T follicular helper cell (primary cell): ENCODE data around the gene PCDH15.
"Not testable (repeated sequence)": the region's sequence is repeated elsewhere in the genome, so short reads cannot be mapped to it uniquely, and the experiment has no call there.

Experiments
- DNase-seq: peaks from one replicate; pipeline ENCODE4 v3.0.0-alpha.2; 2020; ENCODE audit warnings: low read depth

The PCDH15 gene

GRCh38 chr10:54554028-54554427, 247.0 kb downstream of the PCDH15 start:
- no peak for DNase-seq

GRCh38 chr10:54550016-54550415, 251.0 kb downstream of the PCDH15 start:
- no peak for DNase-seq

DNA sequence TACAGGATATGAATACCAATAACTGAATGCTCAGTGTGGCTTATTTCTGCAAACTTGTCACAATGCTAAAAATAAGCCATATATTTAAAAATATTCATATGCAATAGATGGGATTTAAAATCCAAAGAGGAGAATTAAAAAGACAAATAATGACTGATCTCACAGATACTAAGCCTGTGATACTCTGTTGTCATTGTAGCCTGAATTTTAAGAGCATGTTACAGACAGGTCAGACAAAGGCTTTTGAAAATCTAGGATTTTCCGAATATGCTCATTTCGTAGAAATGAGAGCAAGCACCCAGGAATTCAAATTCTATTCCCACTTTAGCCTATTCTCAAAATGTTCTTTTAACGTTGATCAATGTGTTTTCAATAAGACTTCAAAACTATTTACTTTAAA, 269.7 kb downstream of the PCDH15 start:
- no peak for DNase-seq

DNA sequence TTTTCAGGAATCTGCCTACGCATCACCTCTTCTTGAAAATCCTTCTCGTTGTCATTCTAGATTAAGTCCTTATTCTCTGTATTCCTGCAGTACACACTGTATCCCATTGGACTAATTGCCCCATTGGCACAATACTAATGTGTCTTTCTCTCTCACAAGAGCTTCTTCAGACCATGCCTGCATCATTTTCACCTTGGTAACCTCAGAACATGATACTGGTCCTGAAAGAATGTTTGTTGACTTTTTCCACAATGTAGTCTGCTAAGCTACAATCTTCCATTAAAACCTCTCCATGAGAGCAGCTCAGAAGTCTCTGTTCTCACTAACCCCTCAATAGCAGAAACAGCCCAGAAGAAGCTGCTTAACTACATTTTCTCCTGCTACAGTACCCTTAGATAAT, 270.7 kb downstream of the PCDH15 start:
- no peak for DNase-seq

- no peak for DNase-seq
Measured at GRCh38 chr10:54525816-54526215, 275.2 kb downstream of the PCDH15 start.

- DNase-seq = not testable (repeated sequence)
Measured at GRCh38 chr10:54515244-54515643, 285.8 kb downstream of the PCDH15 start.

- DNase-seq = no peak
Measured at GRCh38 chr10:54503863-54504262, 297.2 kb downstream of the PCDH15 start.

- no peak for DNase-seq
Measured at GRCh38 chr10:54501929-54502328, 299.1 kb downstream of the PCDH15 start.

- DNase-seq = no peak
Measured at GRCh38 chr10:54496852-54497251, 304.2 kb downstream of the PCDH15 start.

GRCh38 chr10:54487743-54488142, 313.3 kb downstream of the PCDH15 start:
- no peak for DNase-seq

DNA sequence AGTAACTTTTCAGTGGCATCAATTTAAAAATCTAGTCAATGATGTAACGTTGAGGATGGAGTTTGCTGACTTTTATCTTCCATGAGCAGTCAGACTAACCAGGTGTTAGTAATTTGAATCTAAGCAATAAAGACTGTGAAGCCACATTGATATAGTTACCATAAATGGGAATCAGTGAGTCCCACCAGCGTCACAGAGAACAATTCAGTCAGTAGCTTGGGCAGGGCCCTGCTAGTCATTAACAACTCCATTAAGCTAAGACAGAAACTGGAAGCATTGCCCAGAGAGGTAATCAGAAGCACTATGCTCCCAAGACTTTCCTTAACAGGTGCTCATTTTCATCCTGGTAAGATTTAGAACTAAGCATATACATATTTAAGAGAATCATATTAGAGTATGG, 315.1 kb downstream of the PCDH15 start:
- no peak for DNase-seq

GRCh38 chr10:54484186-54484585, 316.8 kb downstream of the PCDH15 start:
- no peak for DNase-seq

- DNase-seq = no peak
Measured at GRCh38 chr10:54478601-54479000, 322.4 kb downstream of the PCDH15 start.

DNA sequence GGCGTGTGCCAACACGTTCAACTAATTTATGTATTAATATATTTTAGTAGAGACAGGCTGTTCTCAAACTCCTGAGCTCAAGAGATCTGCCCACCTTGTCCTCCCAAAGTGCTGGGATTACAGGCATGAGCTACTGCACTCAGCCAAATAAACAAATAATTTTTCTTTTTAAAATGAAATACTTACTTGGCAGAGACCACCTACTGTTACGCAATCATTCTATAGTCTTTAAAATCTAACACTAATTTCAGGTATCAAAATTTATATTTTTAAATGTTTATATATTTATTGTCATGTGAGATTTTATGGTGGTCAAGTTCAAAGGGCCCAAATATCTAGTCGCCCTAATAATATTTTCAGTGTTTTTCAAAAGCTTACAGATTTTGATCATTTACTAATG, 323.3 kb downstream of the PCDH15 start:
- DNase-seq = no peak

DNA sequence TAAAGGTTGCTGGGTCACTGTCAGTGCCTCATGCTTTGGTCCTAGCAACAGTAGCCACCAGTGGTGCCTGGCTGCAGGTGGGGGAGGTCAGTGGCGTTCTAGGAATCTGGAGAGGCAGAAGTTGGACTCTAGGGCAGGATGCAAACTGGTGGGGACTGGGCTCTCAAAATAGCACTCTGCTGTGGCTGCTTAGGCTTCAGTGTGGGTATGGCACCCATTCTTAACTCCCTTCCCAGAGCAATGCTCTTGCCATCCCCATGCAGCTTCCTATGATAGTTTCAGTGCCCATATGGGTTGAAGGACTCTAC, 330.8 kb downstream of the PCDH15 start:
- no peak for DNase-seq

DNA sequence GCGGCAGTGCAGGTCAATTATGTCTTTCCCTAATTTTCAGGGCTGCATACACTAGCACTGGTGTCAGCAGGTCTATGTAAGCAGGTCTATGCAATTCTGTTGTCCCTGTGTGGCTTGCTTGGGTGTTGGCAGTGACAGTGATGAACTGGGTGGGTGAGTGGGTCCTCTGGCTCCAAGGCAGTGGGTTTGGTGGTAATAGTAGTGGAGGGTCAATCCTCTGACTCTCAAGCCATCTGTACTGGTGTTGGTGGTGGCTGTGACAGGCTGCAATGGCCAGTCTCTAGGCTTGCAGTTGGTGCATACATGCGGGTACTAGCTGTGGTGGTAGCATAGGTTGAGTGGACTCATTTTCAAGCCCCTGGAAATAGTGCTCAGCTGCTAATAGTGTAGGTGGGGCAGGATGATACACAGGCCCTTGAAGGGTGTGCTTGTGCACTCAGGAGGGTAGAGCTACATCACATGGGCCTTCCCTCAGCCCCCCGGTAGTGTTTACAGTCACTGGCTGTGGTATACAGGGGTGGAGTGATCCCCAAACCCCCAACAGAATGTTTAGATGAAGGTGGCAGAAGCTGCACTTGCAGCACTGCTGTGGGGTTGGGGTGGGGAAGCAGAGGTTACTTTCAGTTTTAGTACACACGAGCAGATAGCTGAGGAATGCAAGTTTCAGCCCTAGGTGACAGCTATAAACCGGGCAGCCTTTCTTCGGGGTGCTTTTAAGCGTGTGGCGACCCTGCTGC, 331.3 kb downstream of the PCDH15 start:
- DNase-seq = no peak

DNA sequence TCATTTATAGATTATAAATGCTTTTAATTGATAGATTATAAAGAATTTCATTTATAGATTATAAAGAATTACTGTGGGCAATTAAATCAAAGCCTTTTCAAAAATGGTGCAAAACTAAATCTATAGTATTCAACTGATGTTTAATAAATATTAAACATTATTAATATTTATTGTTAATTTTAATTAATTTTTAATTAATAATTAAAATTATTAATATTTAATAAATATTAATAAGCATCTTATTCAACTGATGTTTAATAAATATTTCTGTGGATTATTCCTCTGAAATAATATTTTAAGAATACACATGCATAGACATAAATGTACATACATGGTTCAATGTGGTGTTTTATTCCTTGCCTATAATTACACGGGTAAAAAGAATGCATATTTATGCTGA, 346.8 kb downstream of the PCDH15 start:
- DNase-seq = no peak

- DNase-seq = no peak
Measured at GRCh38 chr10:54449056-54449455, 352.0 kb downstream of the PCDH15 start.

DNA sequence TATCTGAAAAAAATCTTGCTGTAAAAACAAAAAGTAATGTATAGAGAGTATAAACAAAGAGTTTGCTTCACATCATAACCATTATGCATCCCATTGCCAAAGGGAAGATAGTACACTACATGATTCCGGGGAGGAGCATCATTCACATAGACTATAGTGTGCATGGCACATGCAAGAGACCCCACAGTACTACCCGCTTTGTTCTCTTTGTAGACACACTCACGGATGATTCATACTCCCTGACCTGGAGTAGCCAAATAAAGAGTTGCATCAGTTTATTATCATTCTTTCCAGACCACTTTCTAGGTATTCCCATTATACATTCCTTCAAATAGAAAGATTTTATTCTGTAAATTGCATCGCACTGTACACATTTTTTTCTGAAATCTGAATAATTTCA, 356.9 kb downstream of the PCDH15 start:
- DNase-seq = no peak

GRCh38 chr10:54441275-54441674, 359.8 kb downstream of the PCDH15 start:
- DNase-seq = no peak

GRCh38 chr10:54434782-54435181, 366.2 kb downstream of the PCDH15 start:
- DNase-seq = no peak

- no peak for DNase-seq
Measured at GRCh38 chr10:54415483-54415882, 385.5 kb downstream of the PCDH15 start.

- no peak for DNase-seq
Measured at GRCh38 chr10:54402576-54402975, 398.5 kb downstream of the PCDH15 start.

- DNase-seq = no peak
Measured at GRCh38 chr10:54396031-54396430, 405.0 kb downstream of the PCDH15 start.

GRCh38 chr10:54394598-54394997, 406.4 kb downstream of the PCDH15 start:
- DNase-seq = not testable (repeated sequence)
